SK-N-SH treated with all-trans-retinoic acid at 6 μM for 48 hours (cell line): ENCODE data around the gene GATC.

ENCODE experiments used
- ATAC-seq: fragments of 200-7000 bp; cut with Tn5 transposase; 3 replicates; pipeline ENCODE4 v1.9.1; 2020; ENCODE audit warnings: mild to moderate bottlenecking, moderate library complexity
- ARNTL ChIP-seq: fragments of 450-650 bp; formaldehyde crosslinking; IDR thresholded peaks from 2 replicates; pipeline ENCODE4 v1.5.0; 2020; ENCODE audit warnings: low read depth, mild to moderate bottlenecking, moderate library complexity, borderline replicate concordance
- CSDC2 ChIP-seq: fragments of 250-450 bp; sonication (Bioruptor Pico); IDR thresholded peaks from 2 replicates; pipeline ENCODE4 v1.5.0; 2020; ENCODE audit warnings: mild to moderate bottlenecking, moderate library complexity
- CSRNP3 ChIP-seq: fragments of 250-450 bp; sonication (Bioruptor Pico); IDR thresholded peaks from 2 replicates; pipeline ENCODE4 v1.5.1; 2021; ENCODE audit warnings: mild to moderate bottlenecking, moderate library complexity
- ESRRG ChIP-seq: fragments of 250-450 bp; sonication (Bioruptor Pico); IDR thresholded peaks from 2 replicates; pipeline ENCODE4 v1.6.1; 2021; ENCODE audit warnings: mild to moderate bottlenecking
- GLIS3 ChIP-seq: fragments of 250-450 bp; sonication (Bioruptor Pico); IDR thresholded peaks from 2 replicates; pipeline ENCODE4 v1.5.0; 2020; ENCODE audit warnings: mild to moderate bottlenecking, moderate library complexity
- ISL1 ChIP-seq: fragments of 250-450 bp; sonication (Bioruptor Pico); IDR thresholded peaks from 2 replicates; pipeline ENCODE4 v2.1.2; 2022; ENCODE audit warnings: mild to moderate bottlenecking, moderate library complexity
- OSR1 ChIP-seq: fragments of 250-450 bp; sonication (Bioruptor Pico); IDR thresholded peaks from 2 replicates; pipeline ENCODE4 v1.8.0; 2022; ENCODE audit warnings: moderate library complexity, mild to moderate bottlenecking, inconsistent platforms
- POU6F1 ChIP-seq: fragments of 250-450 bp; sonication (Bioruptor Pico); IDR thresholded peaks from 2 replicates; pipeline ENCODE4 v1.8.0; 2021; ENCODE audit warnings: low read depth, mild to moderate bottlenecking, moderate library complexity, borderline replicate concordance
- PPARA ChIP-seq: fragments of 250-450 bp; sonication (Bioruptor Pico); IDR thresholded peaks from 2 replicates; pipeline ENCODE4 v1.5.0; 2020; ENCODE audit warnings: mild to moderate bottlenecking, borderline replicate concordance
- RARB ChIP-seq: fragments of 250-450 bp; sonication (Bioruptor Pico); IDR thresholded peaks from 2 replicates; pipeline ENCODE4 v1.8.0; 2021; ENCODE audit warnings: mild to moderate bottlenecking, moderate library complexity
- TCF4 ChIP-seq: fragments of 250-450 bp; sonication (Bioruptor Pico); IDR thresholded peaks from 2 replicates; pipeline ENCODE4 v1.8.0; 2021; ENCODE audit warnings: mild to moderate bottlenecking, moderate library complexity, borderline replicate concordance
- TOX ChIP-seq: fragments of 250-450 bp; sonication (Bioruptor Pico); IDR thresholded peaks from 2 replicates; pipeline ENCODE4 v1.8.0; 2021; ENCODE audit warnings: mild to moderate bottlenecking, moderate library complexity, borderline replicate concordance
- ZC3H10 ChIP-seq: fragments of 250-450 bp; sonication (Bioruptor Pico); IDR thresholded peaks from 2 replicates; pipeline ENCODE4 v1.5.1; 2021; ENCODE audit warnings: mild to moderate bottlenecking, moderate library complexity
- ZFP3 ChIP-seq: fragments of 250-450 bp; sonication (Bioruptor Pico); IDR thresholded peaks from 2 replicates; pipeline ENCODE4 v1.5.0; 2020; ENCODE audit warnings: mild to moderate bottlenecking, moderate library complexity
- ZFP30 ChIP-seq: fragments of 450-650 bp; formaldehyde crosslinking; IDR thresholded peaks from 2 replicates; pipeline ENCODE4 v1.5.0; 2022; ENCODE audit warnings: mild to moderate bottlenecking, moderate library complexity
- ZNF70 ChIP-seq: fragments of 450-650 bp; formaldehyde crosslinking; IDR thresholded peaks from 2 replicates; pipeline ENCODE4 v1.5.0; 2020; ENCODE audit warnings: mild to moderate bottlenecking, moderate library complexity
- ZNF8 ChIP-seq: fragments of 450-650 bp; formaldehyde crosslinking; IDR thresholded peaks from 2 replicates; pipeline ENCODE4 v1.5.0; 2020; ENCODE audit warnings: mild to moderate bottlenecking, moderate library complexity
- TF ChIP-seq, protein P1 (sequence below): fragments of 250-450 bp; sonication (Bioruptor Pico); IDR thresholded peaks from 2 replicates; pipeline ENCODE4 v1.5.0; 2020; ENCODE audit warnings: mild to moderate bottlenecking, moderate library complexity
- TF ChIP-seq, protein P2 (sequence below): fragments of 250-450 bp; sonication (Bioruptor Pico); IDR thresholded peaks from 2 replicates; pipeline ENCODE4 v1.5.1; 2020; ENCODE audit warnings: low read depth, mild to moderate bottlenecking, moderate library complexity

GATC gene

GRCh38 chr12:120408771-120409170, 37.5 kb upstream of the GATC start (continued):
- TF ChIP-seq ESRRG (no peak), CSDC2 (no peak)

- no peak for ATAC-seq
- no peak for TF ChIP-seq ZNF70 (CRISPR knock-in tag)
- no peak for TF ChIP-seq TCF4
- TF ChIP-seq ISL1: no peak
- no peak for TF ChIP-seq ZFP30 (CRISPR knock-in tag)
- TF ChIP-seq GLIS3 (CRISPR knock-in tag): no peak
- no peak for TF ChIP-seq ZNF8 (CRISPR knock-in tag)
- no peak for TF ChIP-seq ZC3H10 (CRISPR knock-in tag)
- TF ChIP-seq OSR1: no peak
- no peak for TF ChIP-seq ZFP3 (CRISPR knock-in tag)
- TF ChIP-seq, protein P1, sequence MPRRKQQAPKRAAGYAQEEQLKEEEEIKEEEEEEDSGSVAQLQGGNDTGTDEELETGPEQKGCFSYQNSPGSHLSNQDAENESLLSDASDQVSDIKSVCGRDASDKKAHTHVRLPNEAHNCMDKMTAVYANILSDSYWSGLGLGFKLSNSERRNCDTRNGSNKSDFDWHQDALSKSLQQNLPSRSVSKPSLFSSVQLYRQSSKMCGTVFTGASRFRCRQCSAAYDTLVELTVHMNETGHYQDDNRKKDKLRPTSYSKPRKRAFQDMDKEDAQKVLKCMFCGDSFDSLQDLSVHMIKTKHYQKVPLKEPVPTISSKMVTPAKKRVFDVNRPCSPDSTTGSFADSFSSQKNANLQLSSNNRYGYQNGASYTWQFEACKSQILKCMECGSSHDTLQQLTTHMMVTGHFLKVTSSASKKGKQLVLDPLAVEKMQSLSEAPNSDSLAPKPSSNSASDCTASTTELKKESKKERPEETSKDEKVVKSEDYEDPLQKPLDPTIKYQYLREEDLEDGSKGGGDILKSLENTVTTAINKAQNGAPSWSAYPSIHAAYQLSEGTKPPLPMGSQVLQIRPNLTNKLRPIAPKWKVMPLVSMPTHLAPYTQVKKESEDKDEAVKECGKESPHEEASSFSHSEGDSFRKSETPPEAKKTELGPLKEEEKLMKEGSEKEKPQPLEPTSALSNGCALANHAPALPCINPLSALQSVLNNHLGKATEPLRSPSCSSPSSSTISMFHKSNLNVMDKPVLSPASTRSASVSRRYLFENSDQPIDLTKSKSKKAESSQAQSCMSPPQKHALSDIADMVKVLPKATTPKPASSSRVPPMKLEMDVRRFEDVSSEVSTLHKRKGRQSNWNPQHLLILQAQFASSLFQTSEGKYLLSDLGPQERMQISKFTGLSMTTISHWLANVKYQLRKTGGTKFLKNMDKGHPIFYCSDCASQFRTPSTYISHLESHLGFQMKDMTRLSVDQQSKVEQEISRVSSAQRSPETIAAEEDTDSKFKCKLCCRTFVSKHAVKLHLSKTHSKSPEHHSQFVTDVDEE (CRISPR knock-in tag): no peak
- TF ChIP-seq ARNTL (CRISPR knock-in tag): no peak
- no peak for TF ChIP-seq RARB (CRISPR knock-in tag)
- TF ChIP-seq TOX: no peak
- no peak for TF ChIP-seq POU6F1 (CRISPR knock-in tag)
Measured at GRCh38 chr12:120412421-120412820, 33.8 kb upstream of the GATC start.

GRCh38 chr12:120413901-120414695, 32.1 kb upstream of the GATC start:
- ATAC-seq: no peak
- TF ChIP-seq PPARA (CRISPR knock-in tag) (no peak), ZNF8 (CRISPR knock-in tag) (no peak), GLIS3 (CRISPR knock-in tag) (no peak), ZNF70 (CRISPR knock-in tag) (no peak), CSRNP3 (CRISPR knock-in tag) (no peak), TOX (no peak), OSR1 (no peak), ZC3H10 (CRISPR knock-in tag) (no peak), ESRRG (no peak), TCF4 (no peak), ZFP3 (CRISPR knock-in tag) (no peak), ARNTL (CRISPR knock-in tag) (no peak)
- TF ChIP-seq, protein P1 (CRISPR knock-in tag): no peak
- TF ChIP-seq, protein P2, sequence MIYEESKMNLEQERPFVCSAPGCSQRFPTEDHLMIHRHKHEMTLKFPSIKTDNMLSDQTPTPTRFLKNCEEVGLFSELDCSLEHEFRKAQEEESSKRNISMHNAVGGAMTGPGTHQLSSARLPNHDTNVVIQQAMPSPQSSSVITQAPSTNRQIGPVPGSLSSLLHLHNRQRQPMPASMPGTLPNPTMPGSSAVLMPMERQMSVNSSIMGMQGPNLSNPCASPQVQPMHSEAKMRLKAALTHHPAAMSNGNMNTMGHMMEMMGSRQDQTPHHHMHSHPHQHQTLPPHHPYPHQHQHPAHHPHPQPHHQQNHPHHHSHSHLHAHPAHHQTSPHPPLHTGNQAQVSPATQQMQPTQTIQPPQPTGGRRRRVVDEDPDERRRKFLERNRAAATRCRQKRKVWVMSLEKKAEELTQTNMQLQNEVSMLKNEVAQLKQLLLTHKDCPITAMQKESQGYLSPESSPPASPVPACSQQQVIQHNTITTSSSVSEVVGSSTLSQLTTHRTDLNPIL (CRISPR knock-in tag): no peak
